ENCODE measurements around the gene CUX1. TPM values are rescaled to one million over a fixed set of nuclear protein-coding genes. Genes with fewer than 3 reads are reported as not detected.

The CUX1 gene
- total and polyA plus RNA-seq, 10 of the 15 experiments (the other 5 are each of a cell fraction or from before 2014, with no cell fraction given), result 6.1 to 48.6 (median 25.9) TPM

DNA sequence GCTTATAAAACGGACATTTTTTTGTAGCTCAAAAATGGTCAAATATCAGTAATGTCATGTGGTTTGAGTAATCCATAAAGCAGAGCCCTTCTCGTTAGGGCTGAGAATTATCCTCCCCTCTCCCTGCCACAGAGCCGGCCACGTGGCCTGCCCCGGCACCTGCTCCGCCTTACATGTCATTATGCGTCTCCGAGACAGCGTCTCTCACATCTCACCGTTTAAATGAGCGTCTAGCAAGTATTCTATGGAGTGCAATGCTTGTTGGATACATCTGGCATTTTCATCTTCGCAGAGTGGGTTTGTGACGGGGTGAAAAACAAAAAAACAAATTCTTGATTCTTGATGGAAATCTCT lies 86.1 kb downstream of the CUX1 start:
- Histone ChIP-seq H4K20me1 (ENCODE audit: control insufficient read depth, insufficient read depth) (peaks cover 4% of the 10 kb centered on the region; the same call in 1 of the 2 replicates), H3K9ac (ENCODE audit: control insufficient read depth, insufficient read depth, low read length) (no peak overlapping the region), H3K27ac (ENCODE audit: control insufficient read depth, insufficient read depth) (no peak overlapping the region), H2AFZ (ENCODE audit: control insufficient read depth, low read depth, low read length) (no peak overlapping the region), H3K36me3 (ENCODE audit: control insufficient read depth in 2 of 2, insufficient read depth in 2 of 2, low read length in 1 of 2) (peaks cover 0 to 2% of the 10 kb centered on the region in 2 experiments; a peak in 2 of 4 replicates), H3K4me1 (ENCODE audit: control insufficient read depth, insufficient read depth, low read length) (no peaks in the 10 kb centered on the region), H3K27me3 (replicated peaks in 1 of 2; ENCODE audit: control insufficient read depth in 2 of 2, insufficient read depth in 2 of 2, low read length in 1 of 2) (no peaks in the 10 kb centered on the region), H3K9me3 (replicated peaks; ENCODE audit: control insufficient read depth, insufficient read depth, low read length) (no peaks in the 10 kb centered on the region), H3K79me2 (ENCODE audit: control insufficient read depth, insufficient read depth, low read length) (peaks cover 9% of the 10 kb centered on the region), H3K4me2 (ENCODE audit: control insufficient read depth, insufficient read depth) (no peak overlapping the region), H3K4me3 (no peak overlapping the region)
- ChIA-PET RAD21 (ENCODE audit: unreplicated experiment) (no interaction called here), SMC1A (ENCODE audit: uncharacterized antibody, unreplicated experiment) (no interaction called here), POLR2A (no interaction called here), CTCF (no interaction called here)
- BruUV-seq (replicated peaks), result no TSS peak
- FAIRE-seq, result no peak
- DNase-seq (ENCODE audit: low read depth, low spot score), result no peak
- ATAC-seq, result no peak
- intact Hi-C loops (cut with micrococcal nuclease; ENCODE audit: unreplicated experiment), result no loop called here
- in situ Hi-C loops (cut with MboI), result no loop called here
- WGBS (ENCODE audit: insufficient coverage, insufficient replicate concordance, low lambda C conversion rate, missing lambda C conversion rate), result 88% methylated on average over 13 of the region's 13 CpGs
- TF ChIP-seq IKZF1 (conservative IDR thresholded peaks at IDR 0.05), result no peak
- TF ChIP-seq ZBTB33 (IDR thresholded peaks at IDR 0.05), result no peak
- TF ChIP-seq IKZF2 (IDR thresholded peaks at IDR 0.05), result no peak
- no peak for TF ChIP-seq NBN (IDR thresholded peaks at IDR 0.05)
- no peak for TF ChIP-seq CHD1 (IDR thresholded peaks at IDR 0.05; ENCODE audit: low read depth, low read length)
- no peak for TF ChIP-seq NRF1 (conservative IDR thresholded peaks at IDR 0.05; ENCODE audit: low read depth, low read length)
- TF ChIP-seq SUZ12 (IDR thresholded peaks at IDR 0.05; ENCODE audit: unreplicated experiment), result no peak
- TF ChIP-seq EGR1 (IDR thresholded peaks at IDR 0.05; ENCODE audit: borderline replicate concordance in 1 of 2, low read depth in 2 of 2, low read length in 2 of 2), result no peak
- no peak for TF ChIP-seq CHD2 (IDR thresholded peaks at IDR 0.05; ENCODE audit: borderline replicate concordance, low read depth, low read length)
- no peak for TF ChIP-seq BRCA1 (IDR thresholded peaks at IDR 0.05; ENCODE audit: low read depth, low read length)
- TF ChIP-seq, protein P1, sequence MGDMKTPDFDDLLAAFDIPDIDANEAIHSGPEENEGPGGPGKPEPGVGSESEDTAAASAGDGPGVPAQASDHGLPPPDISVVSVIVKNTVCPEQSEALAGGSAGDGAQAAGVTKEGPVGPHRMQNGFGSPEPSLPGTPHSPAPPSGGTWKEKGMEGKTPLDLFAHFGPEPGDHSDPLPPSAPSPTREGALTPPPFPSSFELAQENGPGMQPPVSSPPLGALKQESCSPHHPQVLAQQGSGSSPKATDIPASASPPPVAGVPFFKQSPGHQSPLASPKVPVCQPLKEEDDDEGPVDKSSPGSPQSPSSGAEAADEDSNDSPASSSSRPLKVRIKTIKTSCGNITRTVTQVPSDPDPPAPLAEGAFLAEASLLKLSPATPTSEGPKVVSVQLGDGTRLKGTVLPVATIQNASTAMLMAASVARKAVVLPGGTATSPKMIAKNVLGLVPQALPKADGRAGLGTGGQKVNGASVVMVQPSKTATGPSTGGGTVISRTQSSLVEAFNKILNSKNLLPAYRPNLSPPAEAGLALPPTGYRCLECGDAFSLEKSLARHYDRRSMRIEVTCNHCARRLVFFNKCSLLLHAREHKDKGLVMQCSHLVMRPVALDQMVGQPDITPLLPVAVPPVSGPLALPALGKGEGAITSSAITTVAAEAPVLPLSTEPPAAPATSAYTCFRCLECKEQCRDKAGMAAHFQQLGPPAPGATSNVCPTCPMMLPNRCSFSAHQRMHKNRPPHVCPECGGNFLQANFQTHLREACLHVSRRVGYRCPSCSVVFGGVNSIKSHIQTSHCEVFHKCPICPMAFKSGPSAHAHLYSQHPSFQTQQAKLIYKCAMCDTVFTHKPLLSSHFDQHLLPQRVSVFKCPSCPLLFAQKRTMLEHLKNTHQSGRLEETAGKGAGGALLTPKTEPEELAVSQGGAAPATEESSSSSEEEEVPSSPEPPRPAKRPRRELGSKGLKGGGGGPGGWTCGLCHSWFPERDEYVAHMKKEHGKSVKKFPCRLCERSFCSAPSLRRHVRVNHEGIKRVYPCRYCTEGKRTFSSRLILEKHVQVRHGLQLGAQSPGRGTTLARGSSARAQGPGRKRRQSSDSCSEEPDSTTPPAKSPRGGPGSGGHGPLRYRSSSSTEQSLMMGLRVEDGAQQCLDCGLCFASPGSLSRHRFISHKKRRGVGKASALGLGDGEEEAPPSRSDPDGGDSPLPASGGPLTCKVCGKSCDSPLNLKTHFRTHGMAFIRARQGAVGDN (IDR thresholded peaks at IDR 0.05), result no peak
- TF ChIP-seq MYB (IDR thresholded peaks at IDR 0.05; ENCODE audit: borderline replicate concordance, low read depth, low read length), result no peak
- no peak for TF ChIP-seq MEF2B (IDR thresholded peaks at IDR 0.05; ENCODE audit: partially characterized antibody, poor library complexity, severe bottlenecking)
- TF ChIP-seq ATF3 (IDR thresholded peaks at IDR 0.05; ENCODE audit: borderline replicate concordance, extremely low read depth, low read depth, low read length), result no peak
- TF ChIP-seq IRF4 (IDR thresholded peaks at IDR 0.05; ENCODE audit: low read depth, low read length), result no peak
- no peak for TF ChIP-seq NR2F1 (conservative IDR thresholded peaks at IDR 0.05)
- TF ChIP-seq, protein P2, sequence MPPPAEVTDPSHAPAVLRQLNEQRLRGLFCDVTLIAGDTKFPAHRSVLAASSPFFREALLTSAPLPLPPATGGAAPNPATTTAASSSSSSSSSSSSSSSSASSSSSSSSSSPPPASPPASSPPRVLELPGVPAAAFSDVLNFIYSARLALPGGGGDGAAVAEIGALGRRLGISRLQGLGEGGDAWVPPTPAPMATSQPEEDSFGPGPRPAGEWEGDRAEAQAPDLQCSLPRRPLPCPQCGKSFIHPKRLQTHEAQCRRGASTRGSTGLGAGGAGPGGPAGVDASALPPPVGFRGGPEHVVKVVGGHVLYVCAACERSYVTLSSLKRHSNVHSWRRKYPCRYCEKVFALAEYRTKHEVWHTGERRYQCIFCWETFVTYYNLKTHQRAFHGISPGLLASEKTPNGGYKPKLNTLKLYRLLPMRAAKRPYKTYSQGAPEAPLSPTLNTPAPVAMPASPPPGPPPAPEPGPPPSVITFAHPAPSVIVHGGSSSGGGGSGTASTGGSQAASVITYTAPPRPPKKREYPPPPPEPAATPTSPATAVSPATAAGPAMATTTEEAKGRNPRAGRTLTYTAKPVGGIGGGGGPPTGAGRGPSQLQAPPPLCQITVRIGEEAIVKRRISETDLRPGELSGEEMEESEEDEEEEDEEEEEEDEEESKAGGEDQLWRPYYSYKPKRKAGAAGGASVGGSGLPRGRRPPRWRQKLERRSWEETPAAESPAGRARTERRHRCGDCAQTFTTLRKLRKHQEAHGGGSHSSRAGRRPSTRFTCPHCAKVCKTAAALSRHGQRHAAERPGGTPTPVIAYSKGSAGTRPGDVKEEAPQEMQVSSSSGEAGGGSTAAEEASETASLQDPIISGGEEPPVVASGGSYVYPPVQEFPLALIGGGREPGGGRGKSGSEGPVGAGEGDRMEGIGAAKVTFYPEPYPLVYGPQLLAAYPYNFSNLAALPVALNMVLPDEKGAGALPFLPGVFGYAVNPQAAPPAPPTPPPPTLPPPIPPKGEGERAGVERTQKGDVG (CRISPR knock-in tag; IDR thresholded peaks at IDR 0.05), result no peak
